Hematopoietic multipotent progenitor cell treated with erythropoietin and hydrocortisone succinate and interleukin-3 and kit ligand, for 8 days (in vitro differentiated cells): ENCODE data around the gene ADAMTSL3.

Experiments used
- DNase-seq: peaks from one replicate; pipeline ENCODE4 v3.0.0-alpha.2; 2015

The ADAMTSL3 gene

GRCh38 chr15:83889995-83890394 lies 236.1 kb downstream of the ADAMTSL3 start:
- DNase-seq = no peak

- no peak for DNase-seq
Observed at GRCh38 chr15:83890587-83890986, 236.7 kb downstream of the ADAMTSL3 start.

- no peak for DNase-seq
Observed at GRCh38 chr15:83892498-83892897, 238.6 kb downstream of the ADAMTSL3 start.

- no peak for DNase-seq
Observed at GRCh38 chr15:83893308-83893707, 239.4 kb downstream of the ADAMTSL3 start.

GRCh38 chr15:83897037-83897436 lies 243.1 kb downstream of the ADAMTSL3 start:
- no peak for DNase-seq

- no peak for DNase-seq
Observed at GRCh38 chr15:83898361-83898760, 244.4 kb downstream of the ADAMTSL3 start.

GRCh38 chr15:83899670-83900069 lies 245.7 kb downstream of the ADAMTSL3 start:
- no peak for DNase-seq

GRCh38 chr15:83904107-83905040 lies 250.5 kb downstream of the ADAMTSL3 start:
- DNase-seq = no peak

- no peak for DNase-seq
Observed at GRCh38 chr15:83905556-83906273, 251.8 kb downstream of the ADAMTSL3 start.

- no peak for DNase-seq
Observed at GRCh38 chr15:83911345-83911744, 257.4 kb downstream of the ADAMTSL3 start.

- no peak for DNase-seq
Observed at GRCh38 chr15:83912343-83912742, 258.4 kb downstream of the ADAMTSL3 start.

- no peak for DNase-seq
Observed at GRCh38 chr15:83913034-83913632, 259.2 kb downstream of the ADAMTSL3 start.

- no peak for DNase-seq
Observed at GRCh38 chr15:83914906-83915305, 261.0 kb downstream of the ADAMTSL3 start.

GRCh38 chr15:83917432-83917831 lies 263.5 kb downstream of the ADAMTSL3 start:
- no peak for DNase-seq

GRCh38 chr15:83918011-83918410 lies 264.1 kb downstream of the ADAMTSL3 start:
- no peak for DNase-seq

- DNase-seq = no peak
Observed at GRCh38 chr15:83919319-83919830, 265.5 kb downstream of the ADAMTSL3 start.

- no peak for DNase-seq
Observed at GRCh38 chr15:83919978-83920510, 266.1 kb downstream of the ADAMTSL3 start.

GRCh38 chr15:83922649-83923294 lies 268.8 kb downstream of the ADAMTSL3 start:
- DNase-seq = no peak

- DNase-seq = no peak
Observed at GRCh38 chr15:83926116-83926515, 272.2 kb downstream of the ADAMTSL3 start.

- no peak for DNase-seq
Observed at GRCh38 chr15:83927704-83928391, 273.9 kb downstream of the ADAMTSL3 start.

GRCh38 chr15:83928392-83928734 lies 274.4 kb downstream of the ADAMTSL3 start:
- DNase-seq = no peak

GRCh38 chr15:83928878-83929418 lies 275.0 kb downstream of the ADAMTSL3 start:
- DNase-seq = no peak
